GM12891 (cell line): ENCODE results near the gene CST11.

ENCODE experiments used
- DNase-seq: peaks from one replicate; pipeline ENCODE4 v3.0.0; 2011; ENCODE audit warnings: low spot score; ENCODE audit not compliant: insufficient read length
- FAIRE-seq: peaks from 2 replicates; lab custom pipeline; 2011; peaks lifted over from hg19 to GRCh38; lab: Jason Lieb, UNC
- PAX5 ChIP-seq: IDR thresholded peaks from 2 replicates; pipeline ENCODE4 v1.6.1; 2011; ENCODE audit warnings: low read length, moderate library complexity, mild to moderate bottlenecking; ENCODE audit not compliant: insufficient read depth, severe bottlenecking
- POLR2A ChIP-seq: IDR thresholded peaks from 2 replicates; pipeline ENCODE4 v1.6.1; 2011; ENCODE audit warnings: low read depth, low read length, control low read depth
- POLR2AphosphoS5 ChIP-seq: IDR thresholded peaks from 2 replicates; pipeline ENCODE4 v1.6.1; 2011; ENCODE audit warnings: low read depth, low read length, control low read depth
- POU2F2 ChIP-seq: IDR thresholded peaks from 2 replicates; pipeline ENCODE4 v1.6.1; 2011; ENCODE audit warnings: low read depth, mild to moderate bottlenecking, control low read depth, low read length, moderate library complexity
- SPI1 ChIP-seq: IDR thresholded peaks from 2 replicates; pipeline ENCODE4 v1.6.1; 2011; ENCODE audit warnings: low read depth, low read length, control low read depth
- TAF1 ChIP-seq: IDR thresholded peaks from 2 replicates; pipeline ENCODE4 v1.6.1; 2011; ENCODE audit warnings: low read depth, low read length, control low read depth

The CST11 gene

DNA sequence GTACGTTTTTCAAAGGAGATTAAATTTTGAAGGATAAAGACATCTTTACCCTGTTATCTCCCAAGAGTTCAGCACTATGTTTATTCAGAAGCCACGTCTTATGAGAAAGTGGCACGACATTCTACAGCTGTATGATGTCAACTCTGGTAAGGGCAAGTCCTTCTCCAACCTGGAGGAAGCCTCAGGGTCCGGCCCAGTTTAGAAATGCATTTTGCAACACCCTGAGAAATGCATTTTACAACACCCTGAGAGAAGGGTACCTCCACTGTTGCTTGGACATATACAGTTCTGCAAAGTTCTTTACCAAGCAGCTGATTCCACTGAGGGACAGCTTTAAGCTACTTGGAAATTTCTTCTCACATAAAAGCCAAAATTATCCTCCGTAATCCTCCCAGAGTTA, 48.9 kb downstream of the CST11 start:
- FAIRE-seq = no peak
- TF ChIP-seq TAF1 (no peak), SPI1 (no peak), POLR2A (no peak), POLR2AphosphoS5 (no peak), PAX5 (no peak), POU2F2 (no peak)

DNA sequence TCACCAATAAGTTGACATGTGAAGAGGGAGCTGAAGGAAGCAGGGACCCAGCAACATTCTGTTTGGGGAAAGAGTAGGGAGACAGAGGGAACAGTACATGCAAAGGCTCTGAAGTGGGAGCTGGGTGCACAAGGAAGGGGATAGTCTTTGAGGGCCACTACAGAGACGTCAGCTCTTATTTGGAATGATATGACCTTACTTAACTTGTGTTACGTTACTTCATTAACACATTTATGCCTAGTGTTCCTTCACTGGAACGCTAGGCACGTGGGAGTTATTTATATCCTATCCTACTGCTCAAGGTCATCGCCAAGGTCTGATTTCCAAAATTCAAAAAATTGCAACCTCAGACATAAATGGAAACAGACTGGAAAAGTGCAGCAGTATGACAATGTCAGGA, 51.6 kb downstream of the CST11 start:
- TF ChIP-seq POLR2AphosphoS5 (no peak), TAF1 (no peak), PAX5 (no peak), SPI1 (no peak), POU2F2 (no peak), POLR2A (no peak)
- no peak for DNase-seq
- no peak for FAIRE-seq

More for the DNA sequence above, 48.9 kb downstream of the CST11 start:
- no peak for DNase-seq
